Hepatocyte (in vitro differentiated cells): ENCODE measurements around the gene XIRP2.

Experiments used
- EZH2 ChIP-seq: fragments of 200-600 bp; sonication (generic); IDR thresholded peaks from 2 replicates; pipeline ENCODE4 v1.6.1; 2016; ENCODE audit warnings: antibody characterized with exemption, mild to moderate bottlenecking, borderline replicate concordance
- EZH2phosphoT487 ChIP-seq: fragments of 200-600 bp; sonication (generic); IDR thresholded peaks from one replicate; pipeline ENCODE4 v1.6.1; 2018; ENCODE audit warnings: antibody characterized with exemption, mild to moderate bottlenecking, low read depth, moderate library complexity; ENCODE audit not compliant: unreplicated experiment, severe bottlenecking
- TF ChIP-seq, protein P1 (sequence below): fragments of 200-600 bp; sonication (generic); IDR thresholded peaks from 2 replicates; pipeline ENCODE4 v1.5.1; 2016; ENCODE audit warnings: antibody characterized with exemption, mild to moderate bottlenecking; ENCODE audit not compliant: poor library complexity

DNA sequence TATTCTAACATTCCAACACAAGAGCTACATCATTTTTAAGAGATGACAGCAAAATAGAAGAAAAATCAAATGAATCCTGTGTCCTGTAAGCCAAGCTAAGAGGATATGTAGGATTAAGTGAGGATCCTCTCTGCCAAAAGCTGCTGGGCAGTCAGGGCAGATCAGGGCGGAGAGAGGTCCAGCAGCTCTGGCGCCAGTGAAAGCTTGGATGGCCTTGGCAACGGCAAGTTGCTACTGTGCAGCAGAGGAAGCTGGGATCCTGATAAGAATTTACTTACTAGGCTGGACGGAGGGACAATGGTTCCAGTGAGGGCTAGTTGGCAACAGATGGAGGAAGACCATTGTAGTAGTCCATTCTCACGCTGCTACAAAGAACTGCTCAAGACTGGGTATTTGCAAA is 391.5 kb downstream of the XIRP2 start:
- TF ChIP-seq, protein P1, sequence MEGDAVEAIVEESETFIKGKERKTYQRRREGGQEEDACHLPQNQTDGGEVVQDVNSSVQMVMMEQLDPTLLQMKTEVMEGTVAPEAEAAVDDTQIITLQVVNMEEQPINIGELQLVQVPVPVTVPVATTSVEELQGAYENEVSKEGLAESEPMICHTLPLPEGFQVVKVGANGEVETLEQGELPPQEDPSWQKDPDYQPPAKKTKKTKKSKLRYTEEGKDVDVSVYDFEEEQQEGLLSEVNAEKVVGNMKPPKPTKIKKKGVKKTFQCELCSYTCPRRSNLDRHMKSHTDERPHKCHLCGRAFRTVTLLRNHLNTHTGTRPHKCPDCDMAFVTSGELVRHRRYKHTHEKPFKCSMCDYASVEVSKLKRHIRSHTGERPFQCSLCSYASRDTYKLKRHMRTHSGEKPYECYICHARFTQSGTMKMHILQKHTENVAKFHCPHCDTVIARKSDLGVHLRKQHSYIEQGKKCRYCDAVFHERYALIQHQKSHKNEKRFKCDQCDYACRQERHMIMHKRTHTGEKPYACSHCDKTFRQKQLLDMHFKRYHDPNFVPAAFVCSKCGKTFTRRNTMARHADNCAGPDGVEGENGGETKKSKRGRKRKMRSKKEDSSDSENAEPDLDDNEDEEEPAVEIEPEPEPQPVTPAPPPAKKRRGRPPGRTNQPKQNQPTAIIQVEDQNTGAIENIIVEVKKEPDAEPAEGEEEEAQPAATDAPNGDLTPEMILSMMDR: no peak
- TF ChIP-seq EZH2 (no peak), EZH2phosphoT487 (no peak)
